ENCODE data around the gene WASF3.

WASF3 gene

DNA sequence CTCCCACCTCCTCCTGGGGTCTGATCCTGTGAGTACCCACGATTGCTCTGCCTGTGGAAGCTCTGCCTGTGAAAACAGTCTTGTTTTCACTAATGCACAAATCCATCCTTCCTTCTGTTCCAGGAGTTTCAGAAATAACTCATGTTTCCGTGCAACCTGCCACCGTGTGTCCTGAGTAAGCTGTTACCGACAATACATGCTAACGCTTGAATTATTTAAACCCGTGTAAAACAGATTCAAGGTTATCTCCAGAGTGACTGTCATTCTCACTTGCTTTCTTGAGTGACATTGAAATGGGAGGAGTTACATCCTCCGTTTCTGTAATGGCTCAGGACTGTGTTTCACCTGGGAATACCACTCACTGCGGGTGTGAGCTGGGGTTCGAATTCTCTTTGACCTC is 178.2 kb downstream of the WASF3 start:
- H3K36me3 ChIP-seq (ENCODE audit: control insufficient read depth, insufficient read depth, low read length), result no peaks in the 10 kb centered on the region

More for the DNA sequence above, 178.2 kb downstream of the WASF3 start:
- no peak overlapping the region for H3K9ac ChIP-seq (ENCODE audit: low read depth, low read length)
- no peak overlapping the region for H3K4me3 ChIP-seq (ENCODE audit: low read depth, low read length)
- no peaks in the 10 kb centered on the region for H3K27me3 ChIP-seq (ENCODE audit: control insufficient read depth, insufficient read depth, low read length)
- H3K4me1 ChIP-seq (ENCODE audit: control insufficient read depth, insufficient read depth, low read length), result no peaks in the 10 kb centered on the region
- H3K27ac ChIP-seq (ENCODE audit: low read depth, low read length), result no peak overlapping the region
- no peaks in the 10 kb centered on the region; the same call in 1 of the 2 replicates for H3K9me3 ChIP-seq (ENCODE audit: control insufficient read depth, insufficient read depth, low read length)

Data from HUES48 (cell line).